Endodermal cell (in vitro differentiated cells): ENCODE results near the gene MACROD2. TPM values are rescaled to one million over a fixed set of nuclear protein-coding genes. Genes with fewer than 3 reads are reported as not detected.

Source experiments
- DNase-seq: peaks from one replicate; pipeline ENCODE4 v3.0.0-alpha.2; 2017
- H3K27ac ChIP-seq: 2 replicates; pipeline ENCODE4 v1.5.1; 2013; ENCODE audit warnings: mild to moderate bottlenecking, low read depth, low read length, moderate library complexity
- H3K27me3 ChIP-seq: 2 replicates; pipeline ENCODE4 v1.6.1; 2013; ENCODE audit warnings: mild to moderate bottlenecking, low read length, moderate library complexity; ENCODE audit not compliant: insufficient read depth, control insufficient read depth, poor library complexity, severe bottlenecking
- H3K36me3 ChIP-seq: 2 replicates; pipeline ENCODE4 v1.7.0; 2013; ENCODE audit warnings: mild to moderate bottlenecking, low read length, moderate library complexity; ENCODE audit not compliant: control insufficient read depth, insufficient read depth
- H3K4me1 ChIP-seq: one replicate; pipeline ENCODE4 v1.7.0; 2013; ENCODE audit warnings: low read length; ENCODE audit not compliant: control insufficient read depth, insufficient read depth
- H3K4me3 ChIP-seq: 2 replicates; pipeline ENCODE4 v1.5.1; 2013; ENCODE audit warnings: mild to moderate bottlenecking, low read length, moderate library complexity
- H3K9ac ChIP-seq: 2 replicates; pipeline ENCODE4 v1.6.1; 2013; ENCODE audit warnings: mild to moderate bottlenecking, low read length, moderate library complexity; ENCODE audit not compliant: poor library complexity, severe bottlenecking; ENCODE audit errors: extremely low read depth
- H3K9me3 ChIP-seq: 2 replicates; pipeline ENCODE4 v1.6.1; 2013; ENCODE audit warnings: mild to moderate bottlenecking, low read length, moderate library complexity; ENCODE audit not compliant: control insufficient read depth
- H3K27ac Mint-ChIP-seq: 2 replicates; pipeline ENCODE4 v1.8.0; 2020; ENCODE audit warnings: mixed read lengths
- H3K27me3 Mint-ChIP-seq: 2 replicates; pipeline ENCODE4 v1.8.0; 2021; ENCODE audit warnings: mild to moderate bottlenecking, mixed read lengths; ENCODE audit not compliant: insufficient read depth
- H3K36me3 Mint-ChIP-seq: 2 replicates; pipeline ENCODE4 v1.8.0; 2020; ENCODE audit warnings: low read depth, mixed read lengths
- H3K4me1 Mint-ChIP-seq: 2 replicates; pipeline ENCODE4 v1.8.0; 2020; ENCODE audit warnings: mixed read lengths
- H3K4me3 Mint-ChIP-seq: 2 replicates; pipeline ENCODE4 v1.8.0; 2020; ENCODE audit warnings: mild to moderate bottlenecking, moderate library complexity, mixed read lengths
- H3K9me3 Mint-ChIP-seq: 2 replicates; pipeline ENCODE4 v1.8.0; 2020; ENCODE audit warnings: mild to moderate bottlenecking, mixed read lengths
- WGBS, 2 experiments: methylation state at CpG; one replicate each; pipeline versions ENCODE4 v1.1.5 to v1.1.7; 2013; ENCODE audit warnings: missing lambda C conversion rate in 2 of 2, mixed read lengths in 1 of 2; ENCODE audit not compliant: insufficient coverage in 1 of 2, insufficient read length in 1 of 2; 5-methylcytosine and 5-hydroxymethylcytosine counted together
- total RNA-seq, 2 donors: library from RNA; stranded (reverse); fragmentation: NEBNext Ultra II Directional in 1 of 2; extraction: Animal tissue kit (Norgen Biotek cat#: 25700) in 1 of 2; gene quantifications; 2 replicates in 1 of 2; 3 replicates in 1 of 2; pipeline ENCODE4 v1.2.1, GENCODE V29; 2021
- TF ChIP-seq, protein P1 (sequence below): fragments of 200-600 bp; sonication (generic); conservative IDR thresholded peaks from 2 replicates; pipeline ENCODE4 v1.5.0; 2021; ENCODE audit warnings: antibody characterized with exemption, mild to moderate bottlenecking

Gene MACROD2
- total RNA-seq, 2 donors from 2014 or later, result 2.3 to 4.8 TPM

DNA sequence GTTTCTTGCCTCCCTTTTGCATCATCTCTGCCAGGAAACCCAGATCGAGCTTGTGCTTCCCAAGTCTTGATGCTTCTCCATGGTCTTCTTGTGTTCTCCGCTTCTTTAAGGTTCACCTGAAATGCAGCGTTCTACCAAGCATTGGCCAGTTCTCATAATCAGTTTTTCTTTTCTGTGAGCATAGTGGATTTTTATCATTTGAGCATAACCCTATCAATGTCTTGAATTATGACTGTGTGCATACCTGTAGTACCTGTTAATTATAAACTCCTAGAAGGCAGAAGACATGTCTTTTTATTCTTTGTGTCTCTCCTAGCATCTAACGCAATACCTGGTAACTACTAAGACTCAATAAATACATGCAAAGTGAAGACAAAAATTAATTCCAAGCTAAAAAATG, 1146.5 kb downstream of the MACROD2 start:
- no peaks in the 10 kb centered on the region for H3K36me3 Mint-ChIP-seq
- H3K36me3 ChIP-seq, result no peaks in the 10 kb centered on the region
- TF ChIP-seq, protein P1, sequence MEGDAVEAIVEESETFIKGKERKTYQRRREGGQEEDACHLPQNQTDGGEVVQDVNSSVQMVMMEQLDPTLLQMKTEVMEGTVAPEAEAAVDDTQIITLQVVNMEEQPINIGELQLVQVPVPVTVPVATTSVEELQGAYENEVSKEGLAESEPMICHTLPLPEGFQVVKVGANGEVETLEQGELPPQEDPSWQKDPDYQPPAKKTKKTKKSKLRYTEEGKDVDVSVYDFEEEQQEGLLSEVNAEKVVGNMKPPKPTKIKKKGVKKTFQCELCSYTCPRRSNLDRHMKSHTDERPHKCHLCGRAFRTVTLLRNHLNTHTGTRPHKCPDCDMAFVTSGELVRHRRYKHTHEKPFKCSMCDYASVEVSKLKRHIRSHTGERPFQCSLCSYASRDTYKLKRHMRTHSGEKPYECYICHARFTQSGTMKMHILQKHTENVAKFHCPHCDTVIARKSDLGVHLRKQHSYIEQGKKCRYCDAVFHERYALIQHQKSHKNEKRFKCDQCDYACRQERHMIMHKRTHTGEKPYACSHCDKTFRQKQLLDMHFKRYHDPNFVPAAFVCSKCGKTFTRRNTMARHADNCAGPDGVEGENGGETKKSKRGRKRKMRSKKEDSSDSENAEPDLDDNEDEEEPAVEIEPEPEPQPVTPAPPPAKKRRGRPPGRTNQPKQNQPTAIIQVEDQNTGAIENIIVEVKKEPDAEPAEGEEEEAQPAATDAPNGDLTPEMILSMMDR, result no peak
- H3K4me3 Mint-ChIP-seq, result no peak overlapping the region
- H3K4me1 Mint-ChIP-seq, result no peaks in the 10 kb centered on the region
- no peaks in the 10 kb centered on the region for H3K9me3 ChIP-seq
- no peak overlapping the region for H3K9ac ChIP-seq
- DNase-seq, result no peak
- no peak overlapping the region for H3K4me3 ChIP-seq
- H3K27ac ChIP-seq, result no peak overlapping the region
- WGBS, 2 experiments, result 72 to 90% methylated on average over 2 to 4 of the region's 4 CpGs
- H3K9me3 Mint-ChIP-seq, result no peaks in the 10 kb centered on the region
- no peaks in the 10 kb centered on the region for H3K27me3 ChIP-seq
- H3K27me3 Mint-ChIP-seq, result no peaks in the 10 kb centered on the region
- no peak overlapping the region for H3K27ac Mint-ChIP-seq
- no peaks in the 10 kb centered on the region for H3K4me1 ChIP-seq

DNA sequence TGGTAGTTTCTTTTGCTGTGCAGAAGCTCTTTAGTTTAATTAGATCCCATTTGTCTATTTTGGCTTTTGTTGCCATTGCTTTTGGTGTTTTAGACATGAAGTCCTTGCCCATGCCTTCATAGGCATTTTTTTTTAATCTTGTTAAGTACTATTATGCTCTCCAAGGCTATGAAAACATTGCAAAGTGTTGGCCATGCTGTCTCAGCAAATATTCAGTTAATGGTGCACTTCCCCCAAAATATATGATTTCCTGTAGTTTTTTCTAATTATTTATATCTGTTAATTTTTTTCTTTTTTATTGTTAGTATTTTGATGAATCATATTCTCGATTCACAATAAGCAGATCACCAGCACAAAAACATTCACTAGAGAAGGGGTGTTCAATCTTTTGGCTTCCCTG, 1148.2 kb downstream of the MACROD2 start:
- H3K36me3 Mint-ChIP-seq, result no peaks in the 10 kb centered on the region
- no peaks in the 10 kb centered on the region for H3K27me3 ChIP-seq
- H3K27ac Mint-ChIP-seq, result no peak overlapping the region
- H3K4me1 Mint-ChIP-seq, result peaks cover 4% of the 10 kb centered on the region
- no peak overlapping the region for H3K4me3 ChIP-seq
- no peak overlapping the region for H3K9ac ChIP-seq
- no peaks in the 10 kb centered on the region for H3K36me3 ChIP-seq
- H3K9me3 ChIP-seq, result no peaks in the 10 kb centered on the region
- TF ChIP-seq, protein P1, result no peak
- H3K4me1 ChIP-seq, result no peaks in the 10 kb centered on the region
- no peaks in the 10 kb centered on the region for H3K9me3 Mint-ChIP-seq
- no peak overlapping the region for H3K4me3 Mint-ChIP-seq
- no peak overlapping the region for H3K27ac ChIP-seq
- DNase-seq, result no peak
- no peaks in the 10 kb centered on the region for H3K27me3 Mint-ChIP-seq
- 100% methylated on average over 1 of the region's 1 CpG; no CpG with 5 or more reads in 1 of the 2 experiments for WGBS, 2 experiments

DNA sequence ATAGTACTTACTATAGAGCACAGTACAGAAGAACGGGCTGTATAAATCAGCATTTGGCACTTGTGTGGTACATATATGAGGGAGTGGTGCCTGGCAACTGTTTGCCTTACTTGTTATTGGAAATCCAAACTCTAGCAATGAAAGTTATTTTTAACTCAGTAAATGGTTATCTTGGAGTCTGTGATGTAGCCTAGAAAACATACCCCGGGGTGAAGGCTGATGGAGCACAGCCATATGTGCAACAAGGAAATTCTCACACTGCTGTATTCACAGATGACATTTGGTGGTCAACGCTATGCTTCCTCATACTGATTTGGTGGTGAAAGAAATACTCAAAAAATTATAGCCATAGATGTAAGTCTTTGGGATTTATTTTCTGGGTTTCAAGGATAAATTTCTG, 1149.6 kb downstream of the MACROD2 start:
- Mint-ChIP-seq H3K36me3 (no peaks in the 10 kb centered on the region), H3K27ac (no peak overlapping the region), H3K27me3 (no peaks in the 10 kb centered on the region), H3K4me1 (peaks cover 4% of the 10 kb centered on the region), H3K4me3 (no peak overlapping the region), H3K9me3 (no peaks in the 10 kb centered on the region)
- TF ChIP-seq, protein P1, result no peak
- no peak overlapping the region for H3K4me3 ChIP-seq
- no peak overlapping the region for H3K27ac ChIP-seq
- H3K36me3 ChIP-seq, result no peaks in the 10 kb centered on the region
- H3K27me3 ChIP-seq, result no peaks in the 10 kb centered on the region
- H3K4me1 ChIP-seq, result no peaks in the 10 kb centered on the region
- DNase-seq, result no peak
- no peak overlapping the region for H3K9ac ChIP-seq
- 60 to 100% methylated on average over 1 to 2 of the region's 3 CpGs for WGBS, 2 experiments
- H3K9me3 ChIP-seq, result no peaks in the 10 kb centered on the region
